HCT116 (cell line): ENCODE measurements around the gene ZNF628. TPM values are rescaled to one million over a fixed set of nuclear protein-coding genes. Genes with fewer than 3 reads are reported as not detected.

Source experiments
- ATAC-seq: fragments of 200-7000 bp; cut with Tn5 transposase; 2 replicates; pipeline ENCODE4 v1.9.1; 2020; ENCODE audit warnings: mild to moderate bottlenecking, moderate library complexity
- BruUV-seq: library from RNA; stranded (reverse); fragments of 400-500 nt; replicated peaks from 2 replicates; lab custom pipeline; 2021; lab: Mats Ljungman, UMichigan
- CTCF ChIA-PET: fragments of 300-600 bp; sonication (Branson Sonifier 250); formaldehyde crosslinking; loops from one replicate; lab custom pipeline; 2021; ENCODE audit warnings: antibody characterized with exemption; lab: Charles Lee
- POLR2A ChIA-PET: fragments of 300-600, 350-600 bp; sonication (Branson Sonifier 250); formaldehyde crosslinking; loops from one replicate; lab custom pipeline; 2021; ENCODE audit warnings: antibody characterized with exemption; lab: Charles Lee
- RAD21 ChIA-PET, 2 experiments: fragments of 300-600 bp; sonication (Branson Sonifier 250); formaldehyde crosslinking; loops; one replicate each; lab custom pipeline; 2023; ENCODE audit warnings: low total read pairs in 2 of 2; ENCODE audit not compliant: uncharacterized antibody in 2 of 2, unreplicated experiment in 2 of 2, low non-redundant PET in 1 of 2; lab: Charles Lee
- DNase-seq: peaks from one replicate; pipeline ENCODE4 v3.0.0-alpha.2; 2010; ENCODE audit warnings: low read depth, low spot score
- H2AFZ ChIP-seq: fragments of 200-600 bp; shearing (Covaris generic), sonication (generic); 2 replicates; pipeline ENCODE4 v1.6.1; 2017; ENCODE audit warnings: low read depth, mixed run types, mixed read lengths, antibody characterized with exemption, low read length; ENCODE audit not compliant: poor library complexity, severe bottlenecking
- H3K27ac ChIP-seq: 2 replicates; pipeline ENCODE4 v1.5.1; 2012; ENCODE audit warnings: low read depth, low read length
- H3K27me3 ChIP-seq: fragments of 200-600 bp; sonication (generic); 2 replicates; pipeline ENCODE4 v1.6.1; 2016; ENCODE audit warnings: mixed run types, low read length, mixed read lengths; ENCODE audit not compliant: insufficient read depth
- H3K36me3 ChIP-seq, 2 experiments: fragments of 200-500 bp in 1 of 2; fragments of 200-600 bp in 1 of 2; sonication (Bioruptor generic) in 1 of 2; sonication (generic) in 1 of 2; 2 replicates each; pipeline versions ENCODE4 v1.5.1 to v1.6.1; 2014 to 2016; ENCODE audit warnings: low read length in 2 of 2, inconsistent platforms in 1 of 2, mixed read lengths in 1 of 2, mixed run types in 1 of 2; ENCODE audit not compliant: insufficient read depth in 2 of 2, control insufficient read depth in 1 of 2
- H3K4me1 ChIP-seq, 2 experiments: fragments of 200-600 bp in 1 of 2; sonication (generic) in 1 of 2; 2 replicates each; pipeline versions ENCODE4 v1.5.1 to v1.6.1; 2012 to 2017; ENCODE audit warnings: low read length in 2 of 2, inconsistent platforms in 1 of 2, mild to moderate bottlenecking in 1 of 2, mixed read lengths in 1 of 2, mixed run types in 1 of 2, moderate library complexity in 1 of 2; ENCODE audit not compliant: insufficient read depth in 2 of 2, control insufficient read depth in 1 of 2
- H3K4me2 ChIP-seq: fragments of 200-600 bp; sonication (generic); 2 replicates; pipeline ENCODE4 v1.6.1; 2017; ENCODE audit warnings: mixed run types, low read length, mixed read lengths
- H3K4me3 ChIP-seq, 2 experiments: fragments of 200-600 bp in 1 of 2; sonication (generic) in 1 of 2; replicated peaks in 1 of 2; 2 replicates each; pipeline ENCODE4 v1.5.1; 2011 to 2016; ENCODE audit warnings: low read length in 2 of 2, control low read depth in 1 of 2, low read depth in 1 of 2, mild to moderate bottlenecking in 1 of 2, mixed read lengths in 1 of 2, mixed run types in 1 of 2
- H3K79me2 ChIP-seq: fragments of 200-600 bp; sonication (generic); 2 replicates; pipeline ENCODE4 v1.6.1; 2017; ENCODE audit warnings: mild to moderate bottlenecking, mixed run types, low read length, moderate library complexity, mixed read lengths; ENCODE audit not compliant: insufficient read depth
- H3K9ac ChIP-seq: fragments of 200-600 bp; sonication (generic); 2 replicates; pipeline ENCODE4 v1.6.1; 2016; ENCODE audit warnings: low read length, mixed read lengths
- H3K9me2 ChIP-seq: fragments of 200-600 bp; sonication (generic), shearing (Covaris generic); 2 replicates; pipeline ENCODE4 v1.6.1; 2017; ENCODE audit warnings: mixed run types, mild to moderate bottlenecking, moderate library complexity; ENCODE audit not compliant: insufficient read depth
- H3K9me3 ChIP-seq, 2 experiments: fragments of 200-500 bp in 1 of 2; fragments of 200-600 bp in 1 of 2; sonication (Bioruptor generic) in 1 of 2; sonication (generic) in 1 of 2; 2 replicates each; pipeline ENCODE4 v1.6.1; 2014 to 2017; ENCODE audit warnings: low read length in 2 of 2, mixed read lengths in 2 of 2, inconsistent platforms in 1 of 2, low read depth in 1 of 2, mild to moderate bottlenecking in 1 of 2, mixed run types in 1 of 2, moderate library complexity in 1 of 2; ENCODE audit not compliant: control insufficient read depth in 1 of 2, insufficient read depth in 1 of 2
- H4K20me1 ChIP-seq: fragments of 200-600 bp; sonication (generic), shearing (Covaris generic); 2 replicates; pipeline ENCODE4 v1.6.1; 2017; ENCODE audit warnings: mixed run types, mild to moderate bottlenecking, moderate library complexity; ENCODE audit not compliant: insufficient read depth
- ELF1 ChIP-seq: IDR thresholded peaks from 2 replicates; pipeline ENCODE4 v1.6.1; 2012; ENCODE audit warnings: low read depth, borderline replicate concordance
- EZH2phosphoT487 ChIP-seq: fragments of 200-600 bp; IDR thresholded peaks from 2 replicates; pipeline ENCODE4 v1.6.1; 2018; ENCODE audit warnings: antibody characterized with exemption, borderline replicate concordance
- JUND ChIP-seq: IDR thresholded peaks from 2 replicates; pipeline ENCODE4 v1.6.1; 2012
- TCF7L2 ChIP-seq: IDR thresholded peaks from 2 replicates; pipeline ENCODE4 v1.7.0; 2011; ENCODE audit warnings: borderline replicate concordance, inconsistent platforms; ENCODE audit not compliant: insufficient read depth, insufficient read length; ENCODE audit errors: extremely low read depth
- ZFX ChIP-seq: fragments of 450-650 bp; IDR thresholded peaks from 2 replicates; pipeline ENCODE4 v1.6.1; 2017
- intact Hi-C: fragments of 100-400 bp; cut with micrococcal nuclease; formaldehyde crosslinking; loops from 2 replicates; pipeline ENCODE4 v1.10.0; 2022
- total RNA-seq: library from RNA; stranded (reverse); gene quantifications from one replicate; pipeline ENCODE4 v1.2.1, GENCODE V29; 2021; ENCODE audit not compliant: unreplicated experiment
- TF ChIP-seq, protein P1 (sequence below), 3 experiments: fragments of 200-600 bp in 1 of 3; sonication (generic) in 1 of 3; IDR thresholded peaks in 2 of 3; conservative IDR thresholded peaks in 1 of 3; 2 replicates each; pipeline ENCODE4 v1.5.1; 2012 to 2017; ENCODE audit warnings: low read depth in 2 of 3, low read length in 2 of 3, antibody characterized with exemption in 1 of 3, borderline replicate concordance in 1 of 3, control low read depth in 1 of 3, mild to moderate bottlenecking in 1 of 3, mixed read lengths in 1 of 3, mixed run types in 1 of 3, moderate library complexity in 1 of 3; ENCODE audit not compliant: insufficient read depth in 1 of 3
- TF ChIP-seq, protein P2 (sequence below): IDR thresholded peaks from 2 replicates; pipeline ENCODE4 v1.6.1; 2012; ENCODE audit warnings: low read depth
- TF ChIP-seq, protein P3 (sequence below): IDR thresholded peaks from 2 replicates; pipeline ENCODE4 v1.6.1; 2012

Gene ZNF628
- total RNA-seq, 1 experiment from 2014 or later = 14.9 TPM

DNA sequence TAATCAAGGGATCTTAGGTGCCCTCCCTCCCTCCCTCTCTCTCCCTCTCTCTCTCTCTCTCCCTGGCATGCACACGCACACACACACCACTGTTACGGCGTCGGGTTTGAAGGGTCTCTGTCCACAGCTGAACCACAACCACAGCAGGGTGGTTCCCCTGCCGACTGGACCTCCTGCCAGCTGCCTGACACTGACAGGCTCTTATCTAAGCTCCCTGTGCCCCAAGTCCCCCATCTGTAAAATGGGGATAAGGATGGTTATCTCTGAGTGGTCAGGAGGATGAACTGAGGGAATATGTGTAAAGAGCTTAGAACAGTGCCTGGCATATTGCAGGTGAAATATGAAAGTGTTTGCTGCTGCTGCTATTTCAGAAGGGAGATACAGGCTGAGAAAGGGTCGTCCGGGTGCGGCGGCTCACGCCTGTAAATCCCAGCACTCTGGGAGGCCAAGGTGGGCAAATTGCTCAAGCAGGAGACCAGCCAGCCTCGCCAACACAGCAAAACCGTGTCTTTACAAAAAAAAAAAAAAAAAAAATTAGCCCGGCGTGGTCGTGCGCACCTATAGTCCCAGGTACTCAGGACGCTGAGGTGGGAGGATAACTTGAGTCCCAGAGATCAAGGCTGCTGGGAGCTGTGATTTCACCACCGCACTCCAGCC, 32.5 kb upstream of the ZNF628 start (continued):
- TF ChIP-seq, protein P1, sequence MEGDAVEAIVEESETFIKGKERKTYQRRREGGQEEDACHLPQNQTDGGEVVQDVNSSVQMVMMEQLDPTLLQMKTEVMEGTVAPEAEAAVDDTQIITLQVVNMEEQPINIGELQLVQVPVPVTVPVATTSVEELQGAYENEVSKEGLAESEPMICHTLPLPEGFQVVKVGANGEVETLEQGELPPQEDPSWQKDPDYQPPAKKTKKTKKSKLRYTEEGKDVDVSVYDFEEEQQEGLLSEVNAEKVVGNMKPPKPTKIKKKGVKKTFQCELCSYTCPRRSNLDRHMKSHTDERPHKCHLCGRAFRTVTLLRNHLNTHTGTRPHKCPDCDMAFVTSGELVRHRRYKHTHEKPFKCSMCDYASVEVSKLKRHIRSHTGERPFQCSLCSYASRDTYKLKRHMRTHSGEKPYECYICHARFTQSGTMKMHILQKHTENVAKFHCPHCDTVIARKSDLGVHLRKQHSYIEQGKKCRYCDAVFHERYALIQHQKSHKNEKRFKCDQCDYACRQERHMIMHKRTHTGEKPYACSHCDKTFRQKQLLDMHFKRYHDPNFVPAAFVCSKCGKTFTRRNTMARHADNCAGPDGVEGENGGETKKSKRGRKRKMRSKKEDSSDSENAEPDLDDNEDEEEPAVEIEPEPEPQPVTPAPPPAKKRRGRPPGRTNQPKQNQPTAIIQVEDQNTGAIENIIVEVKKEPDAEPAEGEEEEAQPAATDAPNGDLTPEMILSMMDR (IDR thresholded peaks at IDR 0.05 in 2 of 3, conservative IDR thresholded peaks at IDR 0.05 in 1 of 3; ENCODE audit: borderline replicate concordance in 1 of 3, insufficient read depth in 1 of 3, low read depth in 2 of 3, low read length in 2 of 3) = no peak
- no peak for TF ChIP-seq ZFX
- TF ChIP-seq, protein P2, sequence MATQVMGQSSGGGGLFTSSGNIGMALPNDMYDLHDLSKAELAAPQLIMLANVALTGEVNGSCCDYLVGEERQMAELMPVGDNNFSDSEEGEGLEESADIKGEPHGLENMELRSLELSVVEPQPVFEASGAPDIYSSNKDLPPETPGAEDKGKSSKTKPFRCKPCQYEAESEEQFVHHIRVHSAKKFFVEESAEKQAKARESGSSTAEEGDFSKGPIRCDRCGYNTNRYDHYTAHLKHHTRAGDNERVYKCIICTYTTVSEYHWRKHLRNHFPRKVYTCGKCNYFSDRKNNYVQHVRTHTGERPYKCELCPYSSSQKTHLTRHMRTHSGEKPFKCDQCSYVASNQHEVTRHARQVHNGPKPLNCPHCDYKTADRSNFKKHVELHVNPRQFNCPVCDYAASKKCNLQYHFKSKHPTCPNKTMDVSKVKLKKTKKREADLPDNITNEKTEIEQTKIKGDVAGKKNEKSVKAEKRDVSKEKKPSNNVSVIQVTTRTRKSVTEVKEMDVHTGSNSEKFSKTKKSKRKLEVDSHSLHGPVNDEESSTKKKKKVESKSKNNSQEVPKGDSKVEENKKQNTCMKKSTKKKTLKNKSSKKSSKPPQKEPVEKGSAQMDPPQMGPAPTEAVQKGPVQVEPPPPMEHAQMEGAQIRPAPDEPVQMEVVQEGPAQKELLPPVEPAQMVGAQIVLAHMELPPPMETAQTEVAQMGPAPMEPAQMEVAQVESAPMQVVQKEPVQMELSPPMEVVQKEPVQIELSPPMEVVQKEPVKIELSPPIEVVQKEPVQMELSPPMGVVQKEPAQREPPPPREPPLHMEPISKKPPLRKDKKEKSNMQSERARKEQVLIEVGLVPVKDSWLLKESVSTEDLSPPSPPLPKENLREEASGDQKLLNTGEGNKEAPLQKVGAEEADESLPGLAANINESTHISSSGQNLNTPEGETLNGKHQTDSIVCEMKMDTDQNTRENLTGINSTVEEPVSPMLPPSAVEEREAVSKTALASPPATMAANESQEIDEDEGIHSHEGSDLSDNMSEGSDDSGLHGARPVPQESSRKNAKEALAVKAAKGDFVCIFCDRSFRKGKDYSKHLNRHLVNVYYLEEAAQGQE = no peak
- no peak for TF ChIP-seq JUND

DNA sequence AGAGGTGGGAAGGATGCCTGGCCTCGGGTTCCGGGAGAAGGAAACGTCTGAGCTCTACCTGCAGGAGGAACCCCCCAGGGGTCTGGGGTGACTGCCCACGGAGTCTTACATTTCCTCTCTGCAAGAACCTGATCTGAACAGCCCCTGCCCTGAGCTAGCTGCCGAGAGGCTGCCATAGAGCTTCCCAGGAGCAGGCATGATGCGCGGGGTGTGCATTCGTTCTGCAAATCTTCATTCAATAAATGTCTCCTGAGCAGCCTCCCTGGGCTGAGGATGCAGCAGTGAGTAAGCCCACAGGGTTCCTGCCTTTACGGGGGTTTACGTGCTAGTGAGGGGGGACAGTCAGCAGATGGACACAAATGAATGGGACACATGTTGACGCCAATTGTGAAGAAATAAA, 31.8 kb upstream of the ZNF628 start:
- H3K9me2 ChIP-seq = no peaks in the 10 kb centered on the region
- no peak for ATAC-seq
- H3K4me3 ChIP-seq = no peak overlapping the region
- BruUV-seq = no TSS peak
- TF ChIP-seq, protein P1 (IDR thresholded peaks at IDR 0.05 in 2 of 3, conservative IDR thresholded peaks at IDR 0.05 in 1 of 3; ENCODE audit: borderline replicate concordance in 1 of 3, insufficient read depth in 1 of 3, low read depth in 2 of 3, low read length in 2 of 3) = no peak
- TF ChIP-seq ELF1 (no peak), ZFX (no peak), TCF7L2 (no peak), EZH2phosphoT487 (no peak)
- TF ChIP-seq, protein P3, sequence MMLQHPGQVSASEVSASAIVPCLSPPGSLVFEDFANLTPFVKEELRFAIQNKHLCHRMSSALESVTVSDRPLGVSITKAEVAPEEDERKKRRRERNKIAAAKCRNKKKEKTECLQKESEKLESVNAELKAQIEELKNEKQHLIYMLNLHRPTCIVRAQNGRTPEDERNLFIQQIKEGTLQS = no peak
- TF ChIP-seq, all 23 proteins: peak for 0
- intact Hi-C loops = loop anchor here (10.0 kb wide), 1 partner anchor 230 kb away; no protein-coding TSS in a partner anchor
- no peak overlapping the region for H2AFZ ChIP-seq
- ChIA-PET RAD21 (no interaction called here), CTCF (no interaction called here), POLR2A (no interaction called here)
- no peaks in the 10 kb centered on the region for H3K79me2 ChIP-seq
- no peak overlapping the region for H3K27ac ChIP-seq
- H3K9ac ChIP-seq = no peak overlapping the region
- no peaks in the 10 kb centered on the region for H3K36me3 ChIP-seq
- peaks cover 19% of the 10 kb centered on the region; the same call in 1 of the 2 replicates for H3K27me3 ChIP-seq
- DNase-seq = no peak
- peaks cover 0 to 10% of the 10 kb centered on the region in 2 experiments; a peak in 2 of 4 replicates for H3K4me1 ChIP-seq
- no peaks in the 10 kb centered on the region for H3K9me3 ChIP-seq
- H4K20me1 ChIP-seq = no peaks in the 10 kb centered on the region
- H3K4me2 ChIP-seq = no peak overlapping the region
